Loucy (cell line): ENCODE measurements around the gene DCAF8L2.

Experiments
- H2AFZ ChIP-seq: fragments of 200-600 bp; sonication (generic); 2 replicates; pipeline ENCODE4 v1.6.0; 2016; ENCODE audit warnings: antibody characterized with exemption, mild to moderate bottlenecking, low read length, moderate library complexity
- H3F3A ChIP-seq: fragments of 200-600 bp; 2 replicates; pipeline ENCODE4 v1.6.0; 2016; ENCODE audit warnings: antibody characterized with exemption, low read depth, mild to moderate bottlenecking
- H3K27me3 ChIP-seq: fragments of 200-600 bp; sonication (generic); 2 replicates; pipeline ENCODE4 v1.6.1; 2014; ENCODE audit warnings: low read length, mild to moderate bottlenecking; ENCODE audit not compliant: insufficient read depth, poor library complexity, severe bottlenecking
- H3K36me3 ChIP-seq: fragments of 200-600 bp; sonication (generic); 2 replicates; pipeline ENCODE4 v1.6.1; 2016; ENCODE audit warnings: low read length; ENCODE audit not compliant: insufficient read depth
- H3K4me1 ChIP-seq: fragments of 200-600 bp; sonication (generic); 2 replicates; pipeline ENCODE4 v1.5.1; 2014; ENCODE audit warnings: low read length, mild to moderate bottlenecking; ENCODE audit not compliant: insufficient read depth, poor library complexity, severe bottlenecking
- H3K4me2 ChIP-seq: fragments of 200-600 bp; sonication (generic); 2 replicates; pipeline ENCODE4 v1.6.0; 2014; ENCODE audit warnings: antibody characterized with exemption, low read length, low read depth, mild to moderate bottlenecking; ENCODE audit not compliant: poor library complexity, severe bottlenecking
- H3K4me3 ChIP-seq: fragments of 200-600 bp; sonication (generic); 2 replicates; pipeline ENCODE4 v1.5.1; 2014; ENCODE audit warnings: low read length, mild to moderate bottlenecking, mixed read lengths; ENCODE audit not compliant: poor library complexity, severe bottlenecking
- H3K79me2 ChIP-seq: fragments of 200-600 bp; sonication (generic); 2 replicates; pipeline ENCODE4 v1.6.1; 2014; ENCODE audit warnings: low read length; ENCODE audit not compliant: insufficient read depth
- H3K9ac ChIP-seq: fragments of 200-600 bp; sonication (generic); 2 replicates; pipeline ENCODE4 v1.6.0; 2014; ENCODE audit warnings: mild to moderate bottlenecking, low read depth, low read length, moderate library complexity; ENCODE audit not compliant: poor library complexity, severe bottlenecking
- H3K9me2 ChIP-seq: fragments of 200-600 bp; sonication (generic); replicated peaks from 2 replicates; pipeline ENCODE4 v1.6.1; 2016; ENCODE audit warnings: low read depth, low read length, mixed read lengths
- H3K9me3 ChIP-seq: fragments of 200-600 bp; sonication (generic); 2 replicates; pipeline ENCODE4 v1.6.1; 2014; ENCODE audit warnings: mild to moderate bottlenecking, antibody characterized with exemption, low read length, low read depth; ENCODE audit not compliant: insufficient read depth
- H4K20me1 ChIP-seq: fragments of 200-600 bp; sonication (generic); 2 replicates; pipeline ENCODE4 v1.6.0; 2014; ENCODE audit warnings: antibody characterized with exemption, low read length, mild to moderate bottlenecking; ENCODE audit not compliant: insufficient read depth, poor library complexity, severe bottlenecking
- CTCF ChIP-seq: fragments of 200-600 bp; sonication (generic); conservative IDR thresholded peaks from 2 replicates; pipeline ENCODE4 v1.5.1; 2014; ENCODE audit warnings: mild to moderate bottlenecking, antibody characterized with exemption, low read length
- EZH2phosphoT487 ChIP-seq: fragments of 200-600 bp; IDR thresholded peaks from 2 replicates; pipeline ENCODE4 v1.6.1; 2018; ENCODE audit warnings: antibody characterized with exemption, mild to moderate bottlenecking, moderate library complexity, borderline replicate concordance

Gene DCAF8L2

GRCh38 chrX:27775984-27776383 is 185.8 kb downstream of the DCAF8L2 start:
- no peak for TF ChIP-seq EZH2phosphoT487
- TF ChIP-seq CTCF = no peak
- Histone ChIP-seq H3K79me2 (no peaks in the 10 kb centered on the region), H3F3A (no peaks in the 10 kb centered on the region), H3K9ac (no peak overlapping the region), H4K20me1 (no peaks in the 10 kb centered on the region), H3K4me3 (no peak overlapping the region), H3K4me1 (no peaks in the 10 kb centered on the region), H2AFZ (no peak overlapping the region), H3K27me3 (no peaks in the 10 kb centered on the region), H3K36me3 (no peaks in the 10 kb centered on the region), H3K9me3 (no peaks in the 10 kb centered on the region), H3K4me2 (no peak overlapping the region), H3K9me2 (no peaks in the 10 kb centered on the region)

- TF ChIP-seq EZH2phosphoT487 (no peak), CTCF (no peak)
- Histone ChIP-seq H3K27me3 (no peaks in the 10 kb centered on the region), H3K9me3 (no peaks in the 10 kb centered on the region), H3K9ac (no peak overlapping the region), H3K4me1 (no peaks in the 10 kb centered on the region), H3F3A (no peaks in the 10 kb centered on the region), H3K36me3 (no peaks in the 10 kb centered on the region), H2AFZ (no peak overlapping the region), H4K20me1 (no peaks in the 10 kb centered on the region), H3K79me2 (no peaks in the 10 kb centered on the region), H3K4me2 (no peak overlapping the region), H3K9me2 (no peaks in the 10 kb centered on the region), H3K4me3 (no peak overlapping the region)
Measured at GRCh38 chrX:27796640-27797257, 206.6 kb downstream of the DCAF8L2 start.

GRCh38 chrX:27797575-27797974 is 207.4 kb downstream of the DCAF8L2 start:
- H3K27me3 ChIP-seq = no peaks in the 10 kb centered on the region
- H3K36me3 ChIP-seq = no peaks in the 10 kb centered on the region
- H3K9ac ChIP-seq = no peak overlapping the region
- TF ChIP-seq EZH2phosphoT487 = no peak
- TF ChIP-seq CTCF = no peak
- no peaks in the 10 kb centered on the region for H3K4me1 ChIP-seq
- H3K9me3 ChIP-seq = no peaks in the 10 kb centered on the region
- H3K4me2 ChIP-seq = no peak overlapping the region
- no peaks in the 10 kb centered on the region for H3K79me2 ChIP-seq
- H2AFZ ChIP-seq = no peak overlapping the region
- H3F3A ChIP-seq = no peaks in the 10 kb centered on the region
- H3K4me3 ChIP-seq = no peak overlapping the region
- no peaks in the 10 kb centered on the region for H3K9me2 ChIP-seq
- H4K20me1 ChIP-seq = no peaks in the 10 kb centered on the region
